ENCODE data around the gene ACTL10. TPM values are rescaled to one million over a fixed set of nuclear protein-coding genes. Genes with fewer than 3 reads are reported as not detected.

ACTL10 gene
- total and polyA plus RNA-seq, 2 of the 13 experiments (the other 11 are each of a cell fraction or from before 2014, with no cell fraction given): not detected

DNA sequence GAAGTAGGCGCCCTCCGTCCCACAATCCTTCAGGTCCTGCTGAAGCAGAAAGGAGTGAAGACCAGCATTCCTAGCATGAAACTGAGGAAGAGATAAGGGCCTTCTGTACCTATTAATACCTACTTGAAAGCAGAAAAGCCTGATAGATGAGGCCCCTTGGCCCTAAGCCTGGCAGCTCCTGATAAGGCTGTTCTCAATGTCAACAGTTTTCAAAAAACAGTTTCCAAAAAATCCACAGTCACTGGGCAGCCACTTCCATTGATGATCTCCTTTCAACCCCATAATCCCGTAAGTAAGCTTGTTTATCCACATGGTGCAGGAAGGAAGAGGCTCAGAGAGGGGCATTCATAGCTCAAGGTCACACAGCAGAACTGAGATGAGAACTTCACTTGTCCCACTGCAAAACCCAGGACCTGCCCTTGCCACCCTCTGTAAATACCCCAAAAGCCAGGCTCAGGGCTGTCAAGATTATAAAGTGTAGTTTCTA lies 22.2 kb downstream of the ACTL10 start (continued):
- TF ChIP-seq ZNF567 (CRISPR knock-in tag; IDR thresholded peaks at IDR 0.05; ENCODE audit: borderline replicate concordance): no peak
- TF ChIP-seq HMGXB4 (CRISPR knock-in tag; IDR thresholded peaks at IDR 0.05; ENCODE audit: borderline replicate concordance in 1 of 2, low read depth in 1 of 2): no peak
- TF ChIP-seq, protein P1, sequence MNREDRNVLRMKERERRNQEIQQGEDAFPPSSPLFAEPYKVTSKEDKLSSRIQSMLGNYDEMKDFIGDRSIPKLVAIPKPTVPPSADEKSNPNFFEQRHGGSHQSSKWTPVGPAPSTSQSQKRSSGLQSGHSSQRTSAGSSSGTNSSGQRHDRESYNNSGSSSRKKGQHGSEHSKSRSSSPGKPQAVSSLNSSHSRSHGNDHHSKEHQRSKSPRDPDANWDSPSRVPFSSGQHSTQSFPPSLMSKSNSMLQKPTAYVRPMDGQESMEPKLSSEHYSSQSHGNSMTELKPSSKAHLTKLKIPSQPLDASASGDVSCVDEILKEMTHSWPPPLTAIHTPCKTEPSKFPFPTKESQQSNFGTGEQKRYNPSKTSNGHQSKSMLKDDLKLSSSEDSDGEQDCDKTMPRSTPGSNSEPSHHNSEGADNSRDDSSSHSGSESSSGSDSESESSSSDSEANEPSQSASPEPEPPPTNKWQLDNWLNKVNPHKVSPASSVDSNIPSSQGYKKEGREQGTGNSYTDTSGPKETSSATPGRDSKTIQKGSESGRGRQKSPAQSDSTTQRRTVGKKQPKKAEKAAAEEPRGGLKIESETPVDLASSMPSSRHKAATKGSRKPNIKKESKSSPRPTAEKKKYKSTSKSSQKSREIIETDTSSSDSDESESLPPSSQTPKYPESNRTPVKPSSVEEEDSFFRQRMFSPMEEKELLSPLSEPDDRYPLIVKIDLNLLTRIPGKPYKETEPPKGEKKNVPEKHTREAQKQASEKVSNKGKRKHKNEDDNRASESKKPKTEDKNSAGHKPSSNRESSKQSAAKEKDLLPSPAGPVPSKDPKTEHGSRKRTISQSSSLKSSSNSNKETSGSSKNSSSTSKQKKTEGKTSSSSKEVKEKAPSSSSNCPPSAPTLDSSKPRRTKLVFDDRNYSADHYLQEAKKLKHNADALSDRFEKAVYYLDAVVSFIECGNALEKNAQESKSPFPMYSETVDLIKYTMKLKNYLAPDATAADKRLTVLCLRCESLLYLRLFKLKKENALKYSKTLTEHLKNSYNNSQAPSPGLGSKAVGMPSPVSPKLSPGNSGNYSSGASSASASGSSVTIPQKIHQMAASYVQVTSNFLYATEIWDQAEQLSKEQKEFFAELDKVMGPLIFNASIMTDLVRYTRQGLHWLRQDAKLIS (CRISPR knock-in tag; IDR thresholded peaks at IDR 0.05): no peak
- TF ChIP-seq, protein P2, sequence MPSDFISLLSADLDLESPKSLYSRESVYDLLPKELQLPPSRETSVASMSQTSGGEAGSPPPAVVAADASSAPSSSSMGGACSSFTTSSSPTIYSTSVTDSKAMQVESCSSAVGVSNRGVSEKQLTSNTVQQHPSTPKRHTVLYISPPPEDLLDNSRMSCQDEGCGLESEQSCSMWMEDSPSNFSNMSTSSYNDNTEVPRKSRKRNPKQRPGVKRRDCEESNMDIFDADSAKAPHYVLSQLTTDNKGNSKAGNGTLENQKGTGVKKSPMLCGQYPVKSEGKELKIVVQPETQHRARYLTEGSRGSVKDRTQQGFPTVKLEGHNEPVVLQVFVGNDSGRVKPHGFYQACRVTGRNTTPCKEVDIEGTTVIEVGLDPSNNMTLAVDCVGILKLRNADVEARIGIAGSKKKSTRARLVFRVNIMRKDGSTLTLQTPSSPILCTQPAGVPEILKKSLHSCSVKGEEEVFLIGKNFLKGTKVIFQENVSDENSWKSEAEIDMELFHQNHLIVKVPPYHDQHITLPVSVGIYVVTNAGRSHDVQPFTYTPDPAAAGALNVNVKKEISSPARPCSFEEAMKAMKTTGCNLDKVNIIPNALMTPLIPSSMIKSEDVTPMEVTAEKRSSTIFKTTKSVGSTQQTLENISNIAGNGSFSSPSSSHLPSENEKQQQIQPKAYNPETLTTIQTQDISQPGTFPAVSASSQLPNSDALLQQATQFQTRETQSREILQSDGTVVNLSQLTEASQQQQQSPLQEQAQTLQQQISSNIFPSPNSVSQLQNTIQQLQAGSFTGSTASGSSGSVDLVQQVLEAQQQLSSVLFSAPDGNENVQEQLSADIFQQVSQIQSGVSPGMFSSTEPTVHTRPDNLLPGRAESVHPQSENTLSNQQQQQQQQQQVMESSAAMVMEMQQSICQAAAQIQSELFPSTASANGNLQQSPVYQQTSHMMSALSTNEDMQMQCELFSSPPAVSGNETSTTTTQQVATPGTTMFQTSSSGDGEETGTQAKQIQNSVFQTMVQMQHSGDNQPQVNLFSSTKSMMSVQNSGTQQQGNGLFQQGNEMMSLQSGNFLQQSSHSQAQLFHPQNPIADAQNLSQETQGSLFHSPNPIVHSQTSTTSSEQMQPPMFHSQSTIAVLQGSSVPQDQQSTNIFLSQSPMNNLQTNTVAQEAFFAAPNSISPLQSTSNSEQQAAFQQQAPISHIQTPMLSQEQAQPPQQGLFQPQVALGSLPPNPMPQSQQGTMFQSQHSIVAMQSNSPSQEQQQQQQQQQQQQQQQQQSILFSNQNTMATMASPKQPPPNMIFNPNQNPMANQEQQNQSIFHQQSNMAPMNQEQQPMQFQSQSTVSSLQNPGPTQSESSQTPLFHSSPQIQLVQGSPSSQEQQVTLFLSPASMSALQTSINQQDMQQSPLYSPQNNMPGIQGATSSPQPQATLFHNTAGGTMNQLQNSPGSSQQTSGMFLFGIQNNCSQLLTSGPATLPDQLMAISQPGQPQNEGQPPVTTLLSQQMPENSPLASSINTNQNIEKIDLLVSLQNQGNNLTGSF (CRISPR knock-in tag; IDR thresholded peaks at IDR 0.05): no peak
- TF ChIP-seq ZNF619 (CRISPR knock-in tag; IDR thresholded peaks at IDR 0.05): no peak
- TF ChIP-seq, protein P3, sequence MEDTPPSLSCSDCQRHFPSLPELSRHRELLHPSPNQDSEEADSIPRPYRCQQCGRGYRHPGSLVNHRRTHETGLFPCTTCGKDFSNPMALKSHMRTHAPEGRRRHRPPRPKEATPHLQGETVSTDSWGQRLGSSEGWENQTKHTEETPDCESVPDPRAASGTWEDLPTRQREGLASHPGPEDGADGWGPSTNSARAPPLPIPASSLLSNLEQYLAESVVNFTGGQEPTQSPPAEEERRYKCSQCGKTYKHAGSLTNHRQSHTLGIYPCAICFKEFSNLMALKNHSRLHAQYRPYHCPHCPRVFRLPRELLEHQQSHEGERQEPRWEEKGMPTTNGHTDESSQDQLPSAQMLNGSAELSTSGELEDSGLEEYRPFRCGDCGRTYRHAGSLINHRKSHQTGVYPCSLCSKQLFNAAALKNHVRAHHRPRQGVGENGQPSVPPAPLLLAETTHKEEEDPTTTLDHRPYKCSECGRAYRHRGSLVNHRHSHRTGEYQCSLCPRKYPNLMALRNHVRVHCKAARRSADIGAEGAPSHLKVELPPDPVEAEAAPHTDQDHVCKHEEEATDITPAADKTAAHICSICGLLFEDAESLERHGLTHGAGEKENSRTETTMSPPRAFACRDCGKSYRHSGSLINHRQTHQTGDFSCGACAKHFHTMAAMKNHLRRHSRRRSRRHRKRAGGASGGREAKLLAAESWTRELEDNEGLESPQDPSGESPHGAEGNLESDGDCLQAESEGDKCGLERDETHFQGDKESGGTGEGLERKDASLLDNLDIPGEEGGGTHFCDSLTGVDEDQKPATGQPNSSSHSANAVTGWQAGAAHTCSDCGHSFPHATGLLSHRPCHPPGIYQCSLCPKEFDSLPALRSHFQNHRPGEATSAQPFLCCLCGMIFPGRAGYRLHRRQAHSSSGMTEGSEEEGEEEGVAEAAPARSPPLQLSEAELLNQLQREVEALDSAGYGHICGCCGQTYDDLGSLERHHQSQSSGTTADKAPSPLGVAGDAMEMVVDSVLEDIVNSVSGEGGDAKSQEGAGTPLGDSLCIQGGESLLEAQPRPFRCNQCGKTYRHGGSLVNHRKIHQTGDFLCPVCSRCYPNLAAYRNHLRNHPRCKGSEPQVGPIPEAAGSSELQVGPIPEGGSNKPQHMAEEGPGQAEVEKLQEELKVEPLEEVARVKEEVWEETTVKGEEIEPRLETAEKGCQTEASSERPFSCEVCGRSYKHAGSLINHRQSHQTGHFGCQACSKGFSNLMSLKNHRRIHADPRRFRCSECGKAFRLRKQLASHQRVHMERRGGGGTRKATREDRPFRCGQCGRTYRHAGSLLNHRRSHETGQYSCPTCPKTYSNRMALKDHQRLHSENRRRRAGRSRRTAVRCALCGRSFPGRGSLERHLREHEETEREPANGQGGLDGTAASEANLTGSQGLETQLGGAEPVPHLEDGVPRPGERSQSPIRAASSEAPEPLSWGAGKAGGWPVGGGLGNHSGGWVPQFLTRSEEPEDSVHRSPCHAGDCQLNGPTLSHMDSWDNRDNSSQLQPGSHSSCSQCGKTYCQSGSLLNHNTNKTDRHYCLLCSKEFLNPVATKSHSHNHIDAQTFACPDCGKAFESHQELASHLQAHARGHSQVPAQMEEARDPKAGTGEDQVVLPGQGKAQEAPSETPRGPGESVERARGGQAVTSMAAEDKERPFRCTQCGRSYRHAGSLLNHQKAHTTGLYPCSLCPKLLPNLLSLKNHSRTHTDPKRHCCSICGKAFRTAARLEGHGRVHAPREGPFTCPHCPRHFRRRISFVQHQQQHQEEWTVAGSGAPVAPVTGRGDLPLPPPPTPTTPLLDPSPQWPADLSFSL (CRISPR knock-in tag; IDR thresholded peaks at IDR 0.05): no peak
